OCI-LY1 (cell line): Measurements from ENCODE around the gene CATSPERD.

Experiments used
- H2AFZ ChIP-seq: fragments of 200-600 bp; sonication (generic), shearing (Covaris generic); 2 replicates; pipeline ENCODE4 v1.6.0; 2014; ENCODE audit warnings: antibody characterized with exemption, mild to moderate bottlenecking, low read length
- H3F3A ChIP-seq: fragments of 200-600 bp; sonication (generic), shearing (Covaris generic); 2 replicates; pipeline ENCODE4 v1.6.0; 2014; ENCODE audit warnings: mild to moderate bottlenecking, antibody characterized with exemption, low read length, moderate library complexity; ENCODE audit not compliant: insufficient read depth
- H3K27ac ChIP-seq: fragments of 200-600 bp; sonication (generic); 2 replicates; pipeline ENCODE4 v1.5.1; 2014; ENCODE audit warnings: low read length, mixed run types, mild to moderate bottlenecking, low read depth; ENCODE audit not compliant: poor library complexity, severe bottlenecking
- H3K27me3 ChIP-seq: fragments of 200-600 bp; sonication (generic); 2 replicates; pipeline ENCODE4 v1.6.0; 2014; ENCODE audit warnings: antibody characterized with exemption, mild to moderate bottlenecking, low read length, moderate library complexity; ENCODE audit not compliant: insufficient read depth
- H3K36me3 ChIP-seq: fragments of 200-600 bp; sonication (generic); 2 replicates; pipeline ENCODE4 v1.6.1; 2014; ENCODE audit warnings: mild to moderate bottlenecking, antibody characterized with exemption, low read length, moderate library complexity, mixed read lengths; ENCODE audit not compliant: insufficient read depth
- H3K4me1 ChIP-seq: fragments of 200-600 bp; sonication (generic); 2 replicates; pipeline ENCODE4 v1.5.1; 2014; ENCODE audit warnings: mild to moderate bottlenecking, low read length, moderate library complexity; ENCODE audit not compliant: insufficient read depth, severe bottlenecking
- H3K4me2 ChIP-seq: fragments of 200-600 bp; sonication (generic), shearing (Covaris generic); 2 replicates; pipeline ENCODE4 v1.6.1; 2014; ENCODE audit warnings: low read length
- H3K4me3 ChIP-seq: fragments of 200-600 bp; sonication (generic); 2 replicates; pipeline ENCODE4 v1.5.1; 2014; ENCODE audit warnings: low read length, low read depth, mild to moderate bottlenecking, mixed read lengths; ENCODE audit not compliant: poor library complexity, severe bottlenecking
- H3K79me2 ChIP-seq: fragments of 200-600 bp; shearing (Covaris generic); 2 replicates; pipeline ENCODE4 v1.6.1; 2016; ENCODE audit warnings: mixed run types, low read length, mixed read lengths; ENCODE audit not compliant: insufficient read depth
- H3K9ac ChIP-seq: fragments of 200-600 bp; sonication (generic), shearing (Covaris generic); 2 replicates; pipeline ENCODE4 v1.6.1; 2014; ENCODE audit warnings: mild to moderate bottlenecking, low read length, mixed read lengths
- H3K9me2 ChIP-seq: fragments of 200-600 bp; sonication (generic), shearing (Covaris generic); 2 replicates; pipeline ENCODE4 v1.6.1; 2014; ENCODE audit warnings: low read depth, mild to moderate bottlenecking, low read length, mixed read lengths
- H3K9me3 ChIP-seq: fragments of 200-600 bp; shearing (Covaris generic); 2 replicates; pipeline ENCODE4 v1.6.1; 2014; ENCODE audit warnings: low read length, mixed read lengths
- H4K20me1 ChIP-seq: fragments of 200-600 bp; sonication (generic), shearing (Covaris generic); 2 replicates; pipeline ENCODE4 v1.6.0; 2016; ENCODE audit warnings: mild to moderate bottlenecking, low read length; ENCODE audit not compliant: insufficient read depth
- CTCF ChIP-seq: fragments of 200-600 bp; sonication (generic), shearing (Covaris generic); IDR thresholded peaks from 2 replicates; pipeline ENCODE4 v1.5.1; 2017; ENCODE audit warnings: mild to moderate bottlenecking, antibody characterized with exemption, low read length, moderate library complexity, mixed read lengths
- EZH2 ChIP-seq: fragments of 200-600 bp; sonication (generic), shearing (Covaris generic); IDR thresholded peaks from 2 replicates; pipeline ENCODE4 v1.8.0; 2017; ENCODE audit warnings: borderline replicate concordance, mixed run types, mild to moderate bottlenecking, antibody characterized with exemption, low read length, moderate library complexity, mixed read lengths

Gene CATSPERD

GRCh38 chr19:5719961-5720790 lies at the start of gene CATSPERD, which contains the start of gene LONP1:
Gene CATSPERD (plus strand): TSS chr19:5720637. CDS start chr19:5720738, 101 bp downstream.
Gene LONP1 (minus strand): TSS chr19:5720146. CDS start chr19:5720132, 14 bp downstream.
- H3K9me2 ChIP-seq, result no peaks in the 10 kb centered on the region
- peaks cover 41% of the 10 kb centered on the region for H3K79me2 ChIP-seq
- H3K9me3 ChIP-seq, result no peaks in the 10 kb centered on the region
- H3F3A ChIP-seq, result no peaks in the 10 kb centered on the region
- H3K4me3 ChIP-seq, result peak within 1 kb of the TSS; percentile 77
- H3K4me1 ChIP-seq, result peaks cover 30% of the 10 kb centered on the region
- H3K36me3 ChIP-seq, result peaks cover 15% of the 10 kb centered on the region; the same call in 1 of the 2 replicates
- H3K9ac ChIP-seq, result peak within 1 kb of the TSS; percentile 83
- H3K27ac ChIP-seq, result peak within 1 kb of the TSS; percentile 90
- H4K20me1 ChIP-seq, result no peaks in the 10 kb centered on the region; the same call in 1 of the 2 replicates
- peak; percentile 90 for TF ChIP-seq CTCF
- TF ChIP-seq EZH2, result no peak
- no peak within 1 kb of the TSS for H2AFZ ChIP-seq
- H3K27me3 ChIP-seq, result no peaks in the 10 kb centered on the region
- H3K4me2 ChIP-seq, result peak within 1 kb of the TSS; percentile 93

GRCh38 chr19:5671600-5671999 lies 48.8 kb upstream of the CATSPERD start:
- no peak overlapping the region for H2AFZ ChIP-seq
- peaks cover 4% of the 10 kb centered on the region for H3K4me1 ChIP-seq
- peaks cover 64% of the 10 kb centered on the region for H3K36me3 ChIP-seq
- no peaks in the 10 kb centered on the region for H3K9me2 ChIP-seq
- H3K79me2 ChIP-seq, result no peaks in the 10 kb centered on the region
- no peaks in the 10 kb centered on the region for H3K27me3 ChIP-seq
- no peak overlapping the region for H3K4me3 ChIP-seq
- H3K4me2 ChIP-seq, result no peak overlapping the region
- H3K9ac ChIP-seq, result no peak overlapping the region
- H4K20me1 ChIP-seq, result no peaks in the 10 kb centered on the region
- TF ChIP-seq EZH2 (no peak), CTCF (no peak)
- no peaks in the 10 kb centered on the region for H3F3A ChIP-seq
- no peak overlapping the region for H3K27ac ChIP-seq
- H3K9me3 ChIP-seq, result no peaks in the 10 kb centered on the region

- Histone ChIP-seq H3K9me2 (no peaks in the 10 kb centered on the region), H2AFZ (no peak overlapping the region), H3F3A (no peaks in the 10 kb centered on the region), H3K4me2 (no peak overlapping the region), H3K4me3 (no peak overlapping the region), H3K27me3 (no peaks in the 10 kb centered on the region), H3K4me1 (peaks cover 4% of the 10 kb centered on the region), H4K20me1 (no peaks in the 10 kb centered on the region), H3K9ac (no peak overlapping the region), H3K9me3 (no peaks in the 10 kb centered on the region), H3K79me2 (no peaks in the 10 kb centered on the region), H3K36me3 (peaks cover 51% of the 10 kb centered on the region), H3K27ac (no peak overlapping the region)
- TF ChIP-seq CTCF (no peak), EZH2 (no peak)
Measured at GRCh38 chr19:5672708-5673459, 47.6 kb upstream of the CATSPERD start.
